Ectodermal cell (in vitro differentiated cells): Measurements from ENCODE around the gene KRT81.
"Not testable (repeated sequence)": the region's sequence is repeated elsewhere in the genome, so short reads cannot be mapped to it uniquely, and the experiment has no call there.

Experiments used
- H3K27ac ChIP-seq: 2 replicates; pipeline ENCODE4 v1.7.0; 2013; ENCODE audit warnings: mild to moderate bottlenecking, low read depth, low read length; ENCODE audit not compliant: insufficient read depth, poor library complexity, severe bottlenecking
- H3K27me3 ChIP-seq: 2 replicates; pipeline ENCODE4 v1.7.0; 2013; ENCODE audit warnings: mild to moderate bottlenecking, low read length; ENCODE audit not compliant: insufficient read depth, control insufficient read depth, poor library complexity, severe bottlenecking
- H3K36me3 ChIP-seq: one replicate; pipeline ENCODE4 v1.7.0; 2013; ENCODE audit warnings: low read length; ENCODE audit not compliant: control insufficient read depth, insufficient read depth
- H3K4me1 ChIP-seq: one replicate; pipeline ENCODE4 v1.7.0; 2013; ENCODE audit warnings: low read length; ENCODE audit not compliant: control insufficient read depth, insufficient read depth
- H3K4me3 ChIP-seq: 2 replicates; pipeline ENCODE4 v1.7.0; 2013; ENCODE audit warnings: low read depth, low read length, control low read depth; ENCODE audit not compliant: insufficient read depth
- H3K9me3 ChIP-seq: 2 replicates; pipeline ENCODE4 v1.7.0; 2013; ENCODE audit warnings: mild to moderate bottlenecking, low read length, moderate library complexity; ENCODE audit not compliant: control insufficient read depth
- WGBS, 2 experiments: methylation state at CpG; one replicate each; pipeline ENCODE4 v1.1.7; 2013; ENCODE audit warnings: missing lambda C conversion rate in 2 of 2; 5-methylcytosine and 5-hydroxymethylcytosine counted together

KRT81 gene

DNA sequence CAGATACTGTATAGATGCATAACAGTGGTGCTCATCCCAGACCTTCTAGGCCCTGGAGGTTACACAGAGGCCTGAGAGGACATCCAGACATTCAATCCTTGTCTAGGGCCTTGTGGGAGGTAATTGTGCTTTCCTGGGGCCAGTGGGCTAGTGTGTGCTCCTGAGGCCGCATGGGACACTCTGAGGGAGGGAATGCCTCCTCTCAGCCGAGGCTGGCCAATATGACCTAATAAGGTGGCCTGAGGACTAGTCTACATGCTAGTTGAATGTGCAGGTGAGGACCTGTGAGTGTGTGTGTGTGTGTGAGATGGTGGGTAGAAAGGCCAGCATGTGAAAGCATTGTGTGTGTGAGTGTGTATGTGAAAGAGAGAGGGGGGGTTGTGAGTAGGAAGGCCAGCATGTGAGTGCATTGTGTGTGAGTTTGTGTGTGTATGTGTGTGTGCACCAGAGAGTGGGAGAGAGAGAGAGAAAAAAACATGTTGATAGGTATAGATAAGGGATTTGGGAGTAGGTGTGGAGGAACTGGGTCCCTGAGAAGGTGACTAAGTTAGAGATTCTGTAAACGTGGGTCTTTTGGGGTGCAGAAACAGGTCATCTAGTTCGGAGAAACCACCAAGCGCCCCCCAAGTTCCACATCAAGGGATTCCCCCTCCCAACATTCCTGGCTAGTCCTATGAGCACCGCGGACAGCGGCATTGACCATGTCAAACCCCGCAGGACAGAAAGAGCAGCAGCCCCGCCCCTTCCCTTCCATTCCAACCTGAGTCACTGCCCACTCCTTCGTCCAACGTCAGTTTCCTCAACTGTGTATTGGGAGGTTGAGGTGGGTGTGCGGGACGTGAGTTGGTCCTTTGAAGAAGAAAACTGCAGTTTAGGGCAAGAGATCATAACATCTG, 9.7 kb upstream of the KRT81 start:
- Histone ChIP-seq H3K27me3 (peaks cover 6% of the 10 kb centered on the region), H3K4me1 (no peaks in the 10 kb centered on the region), H3K4me3 (no peak overlapping the region), H3K9me3 (no peaks in the 10 kb centered on the region), H3K27ac (no peak overlapping the region), H3K36me3 (no peaks in the 10 kb centered on the region)
- 58 to 62% methylated on average over 14 of the region's 14 CpGs for whole genome bisulfite sequencing, 2 experiments

DNA sequence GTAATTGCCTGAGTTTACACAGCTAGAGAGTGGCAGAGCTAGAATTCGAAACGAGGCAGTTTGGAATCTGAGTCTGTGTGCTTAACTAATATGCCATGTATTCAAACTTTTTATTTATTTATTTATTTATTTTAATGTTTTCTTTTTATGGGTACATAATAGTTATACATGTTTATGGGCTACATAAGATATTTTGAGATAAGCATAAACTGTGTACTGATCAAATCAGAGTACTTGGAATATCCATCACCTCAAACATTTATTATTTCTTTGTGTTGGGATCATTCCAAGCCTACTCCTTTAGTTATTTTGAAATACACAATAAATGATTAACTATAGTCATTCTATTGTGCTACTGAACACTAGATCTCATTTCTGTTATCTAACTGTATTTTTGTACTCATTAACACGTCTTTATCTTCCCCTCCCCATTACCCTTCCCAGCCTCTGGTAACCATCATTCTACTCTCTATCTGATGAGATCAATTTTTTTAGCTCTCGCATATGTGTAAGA, 7.4 kb upstream of the KRT81 start:
- WGBS, 2 experiments, result 73 to 88% methylated on average over 4 of the region's 4 CpGs

DNA sequence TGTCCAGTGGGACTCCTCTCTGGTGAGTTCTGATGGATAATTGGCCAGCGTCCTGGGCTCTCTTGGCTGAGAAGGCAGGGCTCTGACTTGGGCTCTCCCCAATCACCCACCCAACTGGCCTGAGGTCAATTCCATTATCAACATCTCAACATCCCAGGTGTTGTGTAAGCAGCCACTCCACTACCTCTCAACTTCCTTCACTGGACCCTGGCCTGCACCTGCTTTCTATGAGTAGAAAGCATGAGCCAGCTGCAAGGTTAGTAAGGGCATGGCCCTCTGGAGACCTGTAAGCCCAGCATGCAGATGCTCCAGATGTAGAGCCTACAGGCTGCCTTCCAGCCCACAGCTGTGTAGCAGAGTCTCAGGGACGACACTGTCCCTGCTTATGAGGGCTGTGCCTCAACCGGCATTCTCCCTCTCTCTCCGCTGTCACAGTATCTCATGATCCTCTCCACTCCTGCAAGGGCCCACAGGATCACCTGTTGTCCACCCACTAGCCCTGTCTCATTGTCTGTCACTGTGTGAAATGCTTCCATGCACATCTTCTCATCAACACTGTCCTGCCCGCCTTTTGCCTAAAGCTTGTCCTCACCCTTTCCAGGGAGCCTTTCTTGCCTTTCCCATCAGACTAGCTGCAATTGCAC, 5.4 kb upstream of the KRT81 start:
- H3K27me3 ChIP-seq, result peaks cover 6% of the 10 kb centered on the region
- H3K4me1 ChIP-seq, result no peaks in the 10 kb centered on the region
- H3K27ac ChIP-seq, result no peak overlapping the region
- H3K9me3 ChIP-seq, result no peaks in the 10 kb centered on the region
- no peaks in the 10 kb centered on the region for H3K36me3 ChIP-seq
- WGBS, 2 experiments, result 89 to 91% methylated on average over 5 of the region's 5 CpGs
- no peak overlapping the region for H3K4me3 ChIP-seq

More for the DNA sequence above, 7.4 kb upstream of the KRT81 start:
- no peak overlapping the region for H3K27ac ChIP-seq
- no peaks in the 10 kb centered on the region for H3K9me3 ChIP-seq
- no peaks in the 10 kb centered on the region for H3K36me3 ChIP-seq
- H3K27me3 ChIP-seq, result peaks cover 6% of the 10 kb centered on the region
- H3K4me3 ChIP-seq, result no peak overlapping the region
- no peaks in the 10 kb centered on the region for H3K4me1 ChIP-seq

DNA sequence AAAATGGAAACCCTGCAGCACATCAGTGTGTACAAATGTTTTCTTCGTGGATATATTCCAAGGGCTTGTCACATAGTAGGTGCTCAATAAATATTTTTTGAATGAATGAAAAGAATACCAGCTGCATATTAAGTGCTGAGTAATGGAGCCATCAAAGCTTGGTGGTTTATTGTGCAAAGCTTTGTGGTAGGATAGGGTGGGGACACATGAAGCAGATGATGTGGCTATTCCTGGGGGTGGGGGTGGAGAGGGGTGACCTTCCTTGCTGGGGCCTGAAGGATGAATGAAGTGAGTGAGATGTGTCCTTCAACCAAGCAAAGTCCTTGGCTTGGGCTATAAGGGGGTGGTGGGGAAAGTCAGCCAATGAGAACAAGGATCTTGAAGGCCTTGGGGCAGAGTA, 4.3 kb upstream of the KRT81 start:
- 85 to 88% methylated on average over 1 of the region's 1 CpG for WGBS, 2 experiments
- Histone ChIP-seq H3K4me1 (no peaks in the 10 kb centered on the region), H3K4me3 (no peak overlapping the region), H3K36me3 (no peaks in the 10 kb centered on the region), H3K27ac (no peak overlapping the region), H3K27me3 (peaks cover 6% of the 10 kb centered on the region), H3K9me3 (no peaks in the 10 kb centered on the region)

DNA sequence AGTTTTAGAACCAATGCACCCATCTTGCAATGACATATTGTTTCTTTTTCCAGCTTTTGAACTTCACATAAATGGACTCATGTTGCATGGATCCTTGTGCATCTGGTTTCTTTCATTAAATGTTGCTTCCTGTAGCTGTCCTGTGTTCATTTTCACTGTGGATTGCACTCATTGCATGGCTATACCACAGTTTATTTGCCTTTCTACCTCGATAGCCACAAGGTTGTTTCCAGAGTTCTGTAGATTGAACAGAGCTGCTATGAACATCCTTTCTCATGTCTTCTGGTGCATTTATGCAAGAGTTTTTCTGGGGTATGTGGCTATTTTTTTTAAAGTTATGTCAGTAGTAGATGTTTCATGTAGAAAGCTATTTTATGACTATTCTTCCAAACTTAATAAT, 3.5 kb upstream of the KRT81 start:
- no peaks in the 10 kb centered on the region for H3K9me3 ChIP-seq
- no peak overlapping the region for H3K27ac ChIP-seq
- H3K4me1 ChIP-seq, result no peaks in the 10 kb centered on the region
- H3K27me3 ChIP-seq, result peaks cover 6% of the 10 kb centered on the region
- WGBS, 2 experiments, result 68 to 76% methylated on average over 1 of the region's 1 CpG
- no peaks in the 10 kb centered on the region for H3K36me3 ChIP-seq
- no peak overlapping the region for H3K4me3 ChIP-seq

DNA sequence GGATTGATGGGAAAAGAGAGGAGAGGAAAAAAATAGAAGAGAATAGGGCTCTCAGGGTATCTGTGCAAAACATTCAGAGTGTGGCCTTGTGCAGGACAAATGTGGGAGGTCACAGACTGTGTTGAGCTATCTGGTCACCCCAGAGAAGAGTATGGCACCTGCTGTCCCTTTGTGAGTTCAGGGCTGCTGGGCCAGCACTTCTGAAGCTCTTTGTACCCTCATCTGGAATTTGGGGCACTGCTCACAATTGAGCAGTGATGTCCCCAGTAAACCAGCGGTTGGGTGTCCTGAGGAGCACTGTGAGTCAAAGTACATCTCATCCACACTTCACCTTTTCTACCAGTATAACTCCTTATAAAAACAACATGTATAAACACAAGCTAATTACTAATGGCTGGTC, 2.6 kb upstream of the KRT81 start:
- H3K27ac ChIP-seq, result no peak overlapping the region
- H3K9me3 ChIP-seq, result no peaks in the 10 kb centered on the region
- H3K4me3 ChIP-seq, result no peak overlapping the region
- WGBS, 2 experiments, result 86 to 88% methylated on average over 1 of the region's 1 CpG
- peaks cover 6% of the 10 kb centered on the region for H3K27me3 ChIP-seq
- no peaks in the 10 kb centered on the region for H3K4me1 ChIP-seq
- H3K36me3 ChIP-seq, result no peaks in the 10 kb centered on the region

DNA sequence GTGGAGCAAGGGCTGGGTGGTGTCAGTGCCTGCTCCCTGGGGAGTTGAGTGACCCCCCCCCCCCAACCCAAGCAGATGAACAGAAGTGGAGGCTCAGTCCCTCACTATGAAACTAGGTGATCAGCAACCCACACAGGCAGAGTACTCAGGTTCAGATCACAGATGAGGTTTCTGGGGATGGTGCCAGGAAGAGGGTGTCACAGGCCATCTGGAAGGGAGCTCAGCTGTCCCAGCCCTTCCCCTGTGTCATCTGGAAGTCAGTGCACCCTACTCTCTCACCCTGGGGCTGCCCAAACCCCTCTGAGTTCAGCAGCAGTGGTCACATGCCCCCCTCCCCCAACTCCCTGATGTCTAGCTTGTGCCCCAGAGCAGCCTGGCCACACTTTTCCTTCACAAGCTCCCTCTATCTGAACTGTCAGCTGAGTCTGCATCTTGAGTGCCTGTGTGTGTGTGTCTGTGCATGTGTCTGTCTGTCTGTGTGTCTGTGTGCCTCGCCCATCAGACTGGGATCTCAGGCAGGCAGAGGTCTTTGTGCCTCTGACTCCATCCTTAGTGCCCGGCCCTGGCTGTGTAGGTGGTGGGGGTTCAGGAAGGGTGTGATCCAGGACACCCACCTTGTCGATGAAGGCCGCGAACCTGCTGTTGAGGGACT, 725 bp downstream of the KRT81 start:
- not testable (repeated sequence) for H3K4me1 ChIP-seq, H3K36me3 ChIP-seq, H3K27me3 ChIP-seq, H3K9me3 ChIP-seq, H3K27ac ChIP-seq, H3K4me3 ChIP-seq
- no CpG with 5 or more reads among the region's 5 CpGs for WGBS, 2 experiments

DNA sequence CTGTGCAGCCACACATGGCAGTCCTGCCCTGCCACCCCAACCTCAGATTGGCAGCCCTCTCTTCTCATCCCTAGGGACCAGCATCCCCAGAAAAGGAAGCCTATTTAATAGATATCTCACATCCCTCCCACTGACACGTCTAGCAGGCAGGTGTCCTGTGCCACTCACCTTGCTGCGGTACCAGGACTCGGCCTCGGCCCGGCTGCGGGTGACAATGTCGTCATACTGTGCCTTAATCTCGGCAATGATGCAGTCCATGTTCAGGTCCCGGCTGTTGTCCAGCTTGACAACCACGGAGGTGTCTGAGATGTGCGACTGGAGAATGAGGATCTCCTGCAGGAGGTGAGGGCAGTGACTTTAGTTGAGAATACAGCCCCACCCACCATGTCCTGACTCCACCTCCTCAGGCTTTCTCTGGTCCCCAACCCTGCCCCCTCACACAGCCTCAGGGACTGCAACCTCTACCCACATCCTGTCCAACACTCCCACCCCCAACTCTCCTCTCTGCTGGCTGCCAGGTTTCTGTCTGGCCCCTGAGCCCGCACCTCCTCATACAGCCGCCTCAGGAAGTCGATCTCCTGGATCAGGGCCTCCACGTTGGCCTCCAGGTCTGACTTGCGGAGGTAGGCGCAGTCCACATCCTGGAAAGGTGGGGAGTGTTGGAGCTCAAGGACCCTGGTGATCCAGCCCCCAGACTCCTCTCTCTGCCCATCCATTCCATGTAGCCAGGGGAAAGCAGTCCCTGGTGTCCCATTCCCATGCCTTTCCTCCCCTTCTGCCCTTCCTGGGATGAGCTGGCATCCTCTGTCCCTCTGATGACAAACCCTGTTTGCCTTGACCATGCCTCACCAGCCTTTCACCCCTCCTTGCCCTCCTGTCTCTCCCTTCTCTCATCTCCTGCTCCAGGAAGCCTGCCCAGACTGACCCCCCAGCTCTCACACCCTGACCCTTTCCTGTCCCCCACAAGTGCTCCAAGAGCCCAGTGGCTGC, 3.2 kb downstream of the KRT81 start:
- not testable (repeated sequence) for H3K27ac ChIP-seq, H3K9me3 ChIP-seq, H3K27me3 ChIP-seq, H3K36me3 ChIP-seq, H3K4me1 ChIP-seq, H3K4me3 ChIP-seq
- WGBS, 2 experiments, result 87% methylated on average over 14 of the region's 17 CpGs

DNA sequence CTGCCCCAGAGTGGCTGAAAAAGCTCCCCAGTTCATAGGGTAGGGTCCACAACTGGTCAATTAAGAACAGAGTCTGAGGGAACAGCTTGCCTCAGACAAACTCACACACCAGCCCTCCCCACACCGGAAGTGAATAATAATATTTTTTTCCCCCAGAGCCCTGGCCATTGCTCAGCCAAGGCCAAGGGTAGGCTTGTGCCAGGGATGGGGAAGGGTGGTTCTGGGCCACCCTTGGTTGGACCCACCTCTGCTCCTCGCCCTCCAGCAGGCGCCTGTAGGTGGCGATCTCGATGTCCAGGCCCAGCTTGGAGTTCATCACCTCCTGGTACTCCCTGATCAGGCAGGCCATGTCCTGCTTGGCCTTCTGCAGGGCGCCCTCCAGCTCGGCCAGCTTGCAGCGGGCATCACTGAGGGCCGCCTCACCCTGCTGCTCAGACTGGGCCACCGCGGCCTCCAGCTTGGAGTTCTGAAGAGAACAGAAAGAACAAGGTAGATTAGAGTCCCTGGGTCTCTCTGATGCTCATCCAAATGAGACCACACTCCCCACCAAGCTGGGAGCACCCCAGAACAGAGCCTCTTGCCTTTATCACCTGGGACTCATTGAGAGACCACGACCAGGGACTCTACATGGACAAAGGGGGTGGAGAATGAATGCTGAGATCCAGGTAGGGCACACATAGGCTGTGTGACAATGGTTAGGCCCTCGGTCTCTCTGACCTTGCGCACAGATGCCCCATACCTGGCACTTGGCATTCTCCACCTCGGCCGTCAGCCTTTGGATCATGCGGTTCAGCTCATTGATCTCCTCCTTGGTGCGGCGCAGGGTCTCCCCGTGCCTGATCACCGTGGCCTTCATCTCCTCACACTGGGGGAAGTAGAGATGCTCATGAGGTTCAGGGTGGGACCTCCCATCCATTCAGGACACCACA, 4.2 kb downstream of the KRT81 start:
- H3K27me3 ChIP-seq, H3K4me3 ChIP-seq, H3K36me3 ChIP-seq, H3K27ac ChIP-seq, H3K4me1 ChIP-seq, H3K9me3 ChIP-seq: not testable (repeated sequence)
- 93 to 94% methylated on average over 16 to 21 of the region's 21 CpGs for WGBS, 2 experiments
